Activated CD4-positive, alpha-beta T cell treated with anti-CD3 and anti-CD28 coated beads, Interleukin-2, amount 10 ng/mL, durations not matched to agents 7 days and 5 days (primary cell): ENCODE results near the gene ZBTB38. TPM values are rescaled to one million over a fixed set of nuclear protein-coding genes. Genes with fewer than 3 reads are reported as not detected.

Experiments
- CTCF ChIA-PET: fragments of 350-600 bp; sonication (Branson Sonifier 250); formaldehyde crosslinking; loops from one replicate; lab custom pipeline; 2021; ENCODE audit warnings: antibody characterized with exemption; lab: Charles Lee
- POLR2A ChIA-PET: fragments of 350-600 bp; sonication (Branson Sonifier 250); formaldehyde crosslinking; loops from one replicate; lab custom pipeline; 2021; ENCODE audit warnings: antibody characterized with exemption; lab: Charles Lee
- DNase-seq: peaks from one replicate; pipeline ENCODE4 v3.0.0-alpha.2; 2020
- H3K27ac Mint-ChIP-seq: one replicate; pipeline ENCODE4 v1.8.0; 2021; ENCODE audit warnings: mild to moderate bottlenecking, moderate library complexity, mixed read lengths
- H3K27me3 Mint-ChIP-seq: one replicate; pipeline ENCODE4 v1.8.0; 2021; ENCODE audit warnings: mixed read lengths
- H3K36me3 Mint-ChIP-seq: one replicate; pipeline ENCODE4 v1.8.0; 2021; ENCODE audit warnings: low read depth, mixed read lengths
- H3K4me1 Mint-ChIP-seq: one replicate; pipeline ENCODE4 v1.8.0; 2021; ENCODE audit warnings: mixed read lengths
- H3K4me3 Mint-ChIP-seq: one replicate; pipeline ENCODE4 v1.8.0; 2021; ENCODE audit warnings: mild to moderate bottlenecking, moderate library complexity, mixed read lengths
- H3K9me3 Mint-ChIP-seq: one replicate; pipeline ENCODE4 v1.8.0; 2021; ENCODE audit warnings: mixed read lengths
- total RNA-seq, 2 experiments: library from RNA; stranded (reverse); gene quantifications; one replicate each; pipeline ENCODE4 v1.2.3, GENCODE V29; 2021

Gene ZBTB38
- total RNA-seq, 2 experiments from 2014 or later = 20.0 to 26.1 TPM

DNA sequence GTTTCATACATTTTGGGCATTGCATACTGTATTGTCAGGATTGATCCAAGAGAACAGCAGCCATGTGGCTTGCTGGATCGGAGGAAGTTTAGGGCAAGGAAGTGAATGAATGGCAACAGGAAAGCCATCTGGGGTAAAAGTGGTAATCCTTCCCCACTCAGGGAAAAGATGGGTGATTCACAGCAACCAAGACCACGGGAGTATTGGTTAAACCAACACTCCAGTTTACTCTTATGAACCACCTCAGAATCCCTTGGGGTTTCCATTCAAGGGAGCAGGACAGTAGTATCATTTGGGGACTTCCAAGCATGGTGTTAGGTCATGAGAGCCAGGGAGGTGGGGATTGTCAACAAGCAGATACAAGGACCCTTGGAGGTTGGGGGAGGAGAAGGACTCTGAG is 25.2 kb upstream of the ZBTB38 start:
- Mint-ChIP-seq H3K4me1 (no peaks in the 10 kb centered on the region), H3K27ac (no peak overlapping the region), H3K36me3 (no peaks in the 10 kb centered on the region), H3K9me3 (no peaks in the 10 kb centered on the region), H3K27me3 (peaks cover 2% of the 10 kb centered on the region), H3K4me3 (no peak overlapping the region)
- ChIA-PET POLR2A (no interaction called here), CTCF (interaction anchor here (1.0 to 1.5 kb wide), 2 partner anchors 18 to 31 kb away, joined by 3 to 5 read pairs; no protein-coding TSS in a partner anchor)
- DNase-seq = no peak

DNA sequence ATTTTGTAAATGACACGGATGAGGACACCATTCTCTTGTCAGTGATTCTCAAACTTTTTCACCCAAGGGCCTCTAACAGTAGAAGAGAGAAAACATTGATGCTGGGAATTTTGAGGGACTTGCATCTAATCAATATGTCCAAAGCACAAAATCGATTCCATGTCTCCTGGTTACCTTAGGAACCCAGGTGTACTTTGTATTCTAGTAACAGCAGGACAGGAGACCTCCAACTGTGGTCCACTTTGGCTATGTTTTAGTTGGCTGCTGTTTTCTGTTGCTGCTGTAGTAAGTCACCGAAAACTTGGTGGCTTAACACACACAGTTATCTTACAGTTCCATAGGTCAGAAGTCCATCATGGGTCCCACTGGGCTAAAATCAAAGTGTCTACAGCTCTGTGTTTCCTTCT is 24.4 kb upstream of the ZBTB38 start:
- H3K4me3 Mint-ChIP-seq = no peak overlapping the region
- no peak overlapping the region for H3K27ac Mint-ChIP-seq
- no peaks in the 10 kb centered on the region for H3K9me3 Mint-ChIP-seq
- no peak for DNase-seq
- no peaks in the 10 kb centered on the region for H3K4me1 Mint-ChIP-seq
- H3K27me3 Mint-ChIP-seq = peaks cover 2% of the 10 kb centered on the region
- H3K36me3 Mint-ChIP-seq = no peaks in the 10 kb centered on the region
- ChIA-PET CTCF (interaction anchor here (1.5 kb wide), 1 partner anchor 17 kb away, joined by 5 read pairs; no protein-coding TSS in a partner anchor), POLR2A (no interaction called here)

DNA sequence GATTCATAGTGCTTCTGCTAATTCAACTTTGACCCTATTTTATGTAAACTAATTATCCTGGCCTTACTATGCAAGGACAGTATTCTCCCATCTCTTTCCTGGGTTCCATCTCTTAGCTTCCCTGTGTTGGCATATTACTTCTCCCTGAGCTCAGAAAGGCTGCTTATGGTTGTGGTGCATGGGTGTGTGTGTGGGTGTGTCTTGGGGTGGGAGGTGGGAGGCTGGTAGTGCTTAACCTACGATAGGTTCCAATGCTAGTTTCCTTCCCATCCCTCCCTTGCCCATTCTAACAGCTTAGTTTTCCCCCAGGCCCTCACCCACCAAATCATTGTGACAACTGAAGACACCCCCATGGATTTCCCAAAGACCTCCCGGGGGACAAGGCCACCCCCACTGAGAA is 22.8 kb upstream of the ZBTB38 start:
- POLR2A ChIA-PET = no interaction called here
- no peaks in the 10 kb centered on the region for H3K36me3 Mint-ChIP-seq
- H3K4me1 Mint-ChIP-seq = no peaks in the 10 kb centered on the region
- H3K9me3 Mint-ChIP-seq = no peaks in the 10 kb centered on the region
- no peak overlapping the region for H3K27ac Mint-ChIP-seq
- DNase-seq = no peak
- CTCF ChIA-PET = interaction anchor here (0.9 to 2.1 kb wide), 9 partner anchors 8 to 114 kb away, joined by 3 to 6 read pairs (median 4); no protein-coding TSS in a partner anchor
- H3K27me3 Mint-ChIP-seq = peaks cover 8% of the 10 kb centered on the region
- H3K4me3 Mint-ChIP-seq = no peak overlapping the region

DNA sequence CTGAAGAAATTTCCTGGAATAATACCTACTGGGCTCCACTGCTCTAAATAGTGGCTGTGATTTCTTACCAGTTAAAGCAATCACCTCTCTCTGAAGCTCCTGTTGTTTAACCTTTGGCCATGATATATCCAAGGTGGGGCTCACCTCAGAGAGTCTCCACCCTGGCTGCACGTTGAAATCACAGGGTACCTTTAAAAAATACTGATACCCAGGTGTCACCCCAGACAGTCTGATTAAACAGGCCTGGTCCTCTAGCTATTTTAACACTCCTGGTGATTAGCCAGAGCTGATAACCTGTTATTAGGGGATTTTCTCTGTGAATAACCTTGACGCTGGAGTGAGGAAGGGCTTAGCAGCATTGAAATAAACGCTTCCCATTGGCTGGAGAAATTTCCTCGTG is 22.3 kb upstream of the ZBTB38 start:
- no peak for DNase-seq
- H3K36me3 Mint-ChIP-seq = no peaks in the 10 kb centered on the region
- ChIA-PET CTCF (interaction anchor here (1.1 to 2.1 kb wide), 6 partner anchors 8 to 34 kb away, joined by 3 to 6 read pairs (median 6); no protein-coding TSS in a partner anchor), POLR2A (no interaction called here)
- no peaks in the 10 kb centered on the region for H3K9me3 Mint-ChIP-seq
- peaks cover 8% of the 10 kb centered on the region for H3K27me3 Mint-ChIP-seq
- no peak overlapping the region for H3K4me3 Mint-ChIP-seq
- no peaks in the 10 kb centered on the region for H3K4me1 Mint-ChIP-seq
- no peak overlapping the region for H3K27ac Mint-ChIP-seq

DNA sequence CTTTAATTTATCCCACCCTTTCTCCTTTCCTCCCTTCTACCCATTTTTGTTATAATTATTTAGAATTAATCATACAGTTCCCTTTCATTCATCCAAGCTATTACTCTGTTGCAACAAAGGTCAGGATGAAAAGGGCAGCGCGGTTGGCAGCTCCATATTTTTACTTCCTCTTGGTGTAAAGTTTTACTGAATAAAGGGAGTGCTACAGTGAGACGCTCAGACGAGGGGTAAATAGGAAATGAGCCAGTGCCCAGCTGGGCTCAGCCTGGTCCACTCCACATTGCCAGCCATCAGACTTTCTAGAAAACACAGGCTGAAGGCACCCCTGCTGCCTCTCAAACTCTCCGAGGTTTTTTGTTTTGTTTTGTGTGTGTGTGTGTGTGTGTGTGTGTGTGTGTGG is 21.9 kb upstream of the ZBTB38 start:
- H3K27ac Mint-ChIP-seq = no peak overlapping the region
- H3K4me1 Mint-ChIP-seq = no peaks in the 10 kb centered on the region
- ChIA-PET CTCF (interaction anchor here (1.0 to 2.1 kb wide), 5 partner anchors 8 to 35 kb away, joined by 3 to 6 read pairs (median 6); no protein-coding TSS in a partner anchor), POLR2A (no interaction called here)
- H3K27me3 Mint-ChIP-seq = peaks cover 8% of the 10 kb centered on the region
- no peaks in the 10 kb centered on the region for H3K36me3 Mint-ChIP-seq
- H3K4me3 Mint-ChIP-seq = no peak overlapping the region
- DNase-seq = no peak
- H3K9me3 Mint-ChIP-seq = no peaks in the 10 kb centered on the region

DNA sequence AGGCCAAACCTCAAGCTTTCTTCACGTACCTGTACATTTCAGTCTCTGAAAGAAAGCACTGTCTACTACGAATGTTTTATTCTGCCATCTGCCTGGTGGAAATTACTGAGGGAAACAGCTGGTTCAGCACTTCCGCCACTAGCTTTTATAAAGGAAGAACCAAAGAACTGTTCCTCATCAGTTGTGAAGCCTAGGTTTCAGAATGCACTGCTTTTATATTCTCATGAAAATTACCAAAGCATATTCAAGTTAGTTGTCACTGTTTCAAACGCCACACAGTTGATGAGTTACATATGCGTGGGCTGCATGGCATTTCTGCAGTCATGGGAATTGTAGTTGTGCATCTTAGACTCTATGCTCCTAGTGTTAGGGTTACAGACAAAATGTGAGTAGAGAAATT is 21.5 kb upstream of the ZBTB38 start:
- ChIA-PET CTCF (interaction anchor here (1.0 kb wide), 1 partner anchor 35 kb away, joined by 3 read pairs; no protein-coding TSS in a partner anchor), POLR2A (no interaction called here)
- H3K4me1 Mint-ChIP-seq = no peaks in the 10 kb centered on the region
- no peak overlapping the region for H3K4me3 Mint-ChIP-seq
- H3K9me3 Mint-ChIP-seq = no peaks in the 10 kb centered on the region
- no peak for DNase-seq
- no peaks in the 10 kb centered on the region for H3K36me3 Mint-ChIP-seq
- no peak overlapping the region for H3K27ac Mint-ChIP-seq
- H3K27me3 Mint-ChIP-seq = peaks cover 6% of the 10 kb centered on the region

DNA sequence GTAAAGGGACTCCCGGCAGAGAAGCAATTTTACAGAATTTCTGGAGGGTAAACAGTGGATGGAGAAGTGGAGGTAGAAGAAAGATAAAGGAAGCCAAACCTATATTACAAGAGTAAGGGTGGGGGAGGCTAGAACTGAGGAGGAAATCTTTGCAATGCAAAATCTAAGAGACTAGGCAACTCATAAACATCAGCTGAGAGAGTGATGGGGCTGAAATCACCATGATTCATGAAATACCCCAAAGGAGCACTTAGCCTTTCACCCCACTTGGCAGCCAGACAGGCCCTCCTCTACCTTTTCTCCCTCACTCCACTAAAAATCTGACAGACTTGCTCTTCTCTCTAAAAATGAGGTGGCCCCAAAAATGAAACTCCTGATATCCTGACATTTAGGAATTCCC is 19.5 kb upstream of the ZBTB38 start:
- H3K27ac Mint-ChIP-seq = no peak overlapping the region
- H3K4me3 Mint-ChIP-seq = no peak overlapping the region
- ChIA-PET CTCF (interaction anchor here (1.1 to 1.7 kb wide), 4 partner anchors 33 to 111 kb away, joined by 3 to 7 read pairs (median 4); no protein-coding TSS in a partner anchor), POLR2A (no interaction called here)
- DNase-seq = no peak
- H3K27me3 Mint-ChIP-seq = peaks cover 15% of the 10 kb centered on the region
- no peaks in the 10 kb centered on the region for H3K4me1 Mint-ChIP-seq
- H3K9me3 Mint-ChIP-seq = no peaks in the 10 kb centered on the region
- no peaks in the 10 kb centered on the region for H3K36me3 Mint-ChIP-seq

DNA sequence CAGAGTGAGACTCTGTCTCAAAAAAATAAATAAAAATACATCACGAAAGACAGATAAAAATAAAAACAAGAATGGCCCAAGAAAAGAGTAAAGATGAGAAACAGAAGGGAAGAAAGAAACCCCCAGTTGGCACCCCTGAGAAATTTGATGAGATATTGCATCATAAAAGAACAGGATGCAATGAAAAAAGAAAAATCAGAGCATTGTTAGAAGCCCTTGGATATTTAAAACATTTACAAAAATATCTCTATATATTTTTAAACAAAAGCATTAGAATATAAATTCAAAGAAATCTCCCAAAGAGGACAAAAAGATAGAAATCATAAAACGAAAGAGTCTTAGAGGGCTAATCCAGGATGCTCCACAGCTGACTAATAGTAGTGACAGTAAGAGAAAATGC is 18.6 kb upstream of the ZBTB38 start:
- ChIA-PET CTCF (no interaction called here), POLR2A (no interaction called here)
- no peak for DNase-seq
- no peaks in the 10 kb centered on the region for H3K9me3 Mint-ChIP-seq
- H3K27me3 Mint-ChIP-seq = peaks cover 15% of the 10 kb centered on the region
- H3K36me3 Mint-ChIP-seq = no peaks in the 10 kb centered on the region
- no peak overlapping the region for H3K27ac Mint-ChIP-seq
- H3K4me3 Mint-ChIP-seq = no peak overlapping the region
- H3K4me1 Mint-ChIP-seq = no peaks in the 10 kb centered on the region

DNA sequence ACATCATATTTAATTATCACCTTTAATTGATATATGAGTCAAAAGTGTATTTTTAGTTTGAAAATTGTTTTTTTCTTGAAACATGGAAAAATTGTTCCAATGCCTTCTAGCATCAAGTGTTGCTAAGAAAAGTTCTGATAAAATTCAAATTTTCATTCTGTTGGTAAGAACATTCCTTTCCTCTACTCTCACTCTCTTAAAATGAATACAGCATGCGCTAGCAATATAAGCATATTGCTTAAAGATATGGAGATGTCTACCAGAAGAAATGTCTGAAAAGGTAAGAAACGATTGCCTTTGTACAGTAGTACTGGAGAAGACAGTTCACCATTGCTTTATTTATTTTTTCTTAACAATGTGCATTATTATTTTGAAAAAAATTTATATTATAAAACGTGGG is 17.6 kb upstream of the ZBTB38 start:
- Mint-ChIP-seq H3K27me3 (peaks cover 15% of the 10 kb centered on the region), H3K4me1 (no peaks in the 10 kb centered on the region), H3K36me3 (no peaks in the 10 kb centered on the region), H3K27ac (no peak overlapping the region), H3K4me3 (no peak overlapping the region), H3K9me3 (no peaks in the 10 kb centered on the region)
- POLR2A ChIA-PET = no interaction called here
- DNase-seq = no peak
- CTCF ChIA-PET = interaction anchor here (2.4 kb wide), 1 partner anchor 11 kb away, joined by 12 read pairs; no protein-coding TSS in a partner anchor

DNA sequence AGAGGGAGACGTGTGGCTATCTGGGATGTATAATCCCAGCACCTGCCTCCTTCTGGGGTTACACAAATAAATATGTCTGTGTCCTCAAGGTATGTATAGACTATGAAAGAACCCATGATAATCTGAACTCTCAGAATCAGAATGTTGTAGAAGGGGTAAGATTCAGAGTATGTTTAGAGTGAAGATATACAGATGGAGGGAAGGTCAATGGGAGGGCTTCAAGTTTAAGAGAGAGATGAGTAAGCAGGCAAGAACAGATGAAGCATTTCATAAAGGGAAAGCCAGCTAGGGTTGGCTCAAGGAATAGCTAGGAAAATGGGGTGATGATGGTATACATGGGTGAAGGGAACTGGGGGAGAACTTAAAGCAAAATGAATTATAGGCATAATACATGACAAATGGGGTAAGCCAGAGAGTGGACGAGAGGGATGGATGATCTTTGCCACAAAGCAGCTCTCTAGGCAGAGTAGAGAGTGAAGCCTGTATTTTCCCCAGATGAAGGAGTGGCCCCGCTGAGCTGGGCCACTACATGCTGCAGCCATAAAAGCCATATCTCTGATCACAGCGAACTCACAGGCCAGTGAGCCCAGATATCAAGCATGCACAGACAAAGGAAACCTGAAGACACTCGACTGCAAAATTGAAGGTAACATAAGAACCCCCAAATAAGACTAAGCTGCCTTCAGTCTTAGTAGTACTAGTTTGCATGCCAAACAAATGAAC is 15.9 kb upstream of the ZBTB38 start:
- Mint-ChIP-seq H3K27me3 (peaks cover 15% of the 10 kb centered on the region), H3K27ac (no peak overlapping the region), H3K36me3 (no peaks in the 10 kb centered on the region), H3K4me3 (no peak overlapping the region), H3K9me3 (no peaks in the 10 kb centered on the region), H3K4me1 (no peaks in the 10 kb centered on the region)
- DNase-seq = no peak
- POLR2A ChIA-PET = no interaction called here
- CTCF ChIA-PET = interaction anchor here (1.2 to 2.4 kb wide), 3 partner anchors 9 to 89 kb away, joined by 3 to 12 read pairs (median 4); no protein-coding TSS in a partner anchor

DNA sequence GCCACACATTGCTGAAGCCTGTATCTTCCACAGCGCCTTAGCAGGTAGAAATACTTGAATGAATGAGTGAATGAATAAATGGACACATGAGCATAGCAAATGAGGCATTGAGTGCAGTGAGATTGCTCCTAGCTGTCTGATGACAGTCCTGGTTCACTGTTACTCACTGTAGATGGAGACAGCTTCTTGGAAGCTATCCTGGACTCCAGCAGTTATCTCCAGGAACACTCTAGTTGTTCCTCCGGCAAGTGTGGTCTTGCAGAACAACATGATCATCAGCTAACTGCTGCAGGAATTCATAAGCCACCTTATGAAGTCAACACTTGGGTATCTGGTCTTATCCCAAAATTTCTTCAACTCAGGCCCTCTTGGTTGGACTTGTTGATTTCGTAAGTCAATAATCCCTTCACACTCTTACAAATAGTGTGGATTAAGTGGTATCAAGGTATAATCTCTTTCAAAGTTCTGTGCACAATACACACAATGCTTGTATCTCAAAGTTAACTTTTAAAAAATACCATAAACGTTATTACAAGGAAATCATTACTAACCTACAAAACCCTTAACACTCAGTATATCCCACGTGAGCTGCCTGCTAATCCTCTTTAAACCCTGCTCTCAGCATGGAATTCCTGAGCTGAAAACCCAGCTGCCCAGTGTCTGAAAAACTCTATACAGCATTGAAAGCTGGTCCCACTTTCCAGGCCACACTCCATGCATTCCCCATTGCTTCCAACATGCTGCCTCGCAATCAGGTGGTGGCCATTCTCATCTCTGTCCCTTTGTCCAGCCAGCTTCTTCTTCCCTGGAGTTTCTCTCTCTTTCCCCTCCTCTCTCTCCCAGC is 14.4 kb upstream of the ZBTB38 start:
- ChIA-PET CTCF (interaction anchor here (0.5 to 1.9 kb wide), 7 partner anchors 8 to 735 kb away, joined by 3 to 6 read pairs (median 3); partner anchors contain the start of gene ZBTB38), POLR2A (no interaction called here)
- no peaks in the 10 kb centered on the region for H3K9me3 Mint-ChIP-seq
- no peak overlapping the region for H3K4me3 Mint-ChIP-seq
- H3K36me3 Mint-ChIP-seq = no peaks in the 10 kb centered on the region
- no peaks in the 10 kb centered on the region for H3K4me1 Mint-ChIP-seq
- DNase-seq = no peak
- peaks cover 15% of the 10 kb centered on the region for H3K27me3 Mint-ChIP-seq
- no peak overlapping the region for H3K27ac Mint-ChIP-seq

DNA sequence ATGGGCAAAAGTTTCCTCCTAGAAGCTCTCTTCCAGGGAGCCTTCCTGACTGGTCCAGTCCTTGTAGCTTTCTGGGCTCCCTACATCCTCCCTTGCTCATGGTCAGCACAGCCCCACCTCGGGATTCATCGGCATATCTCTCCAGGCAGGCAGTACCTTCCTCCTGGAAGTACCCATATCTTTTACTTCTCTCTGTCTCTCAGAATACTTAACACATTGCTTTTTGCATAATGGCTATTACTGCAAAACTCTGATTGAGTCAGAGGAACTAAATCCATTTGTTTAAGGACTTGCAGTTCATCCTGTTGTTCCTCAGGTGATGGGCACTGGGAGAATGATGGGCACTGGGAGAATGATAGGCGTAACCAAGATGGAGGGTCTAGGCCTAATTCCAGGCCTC is 13.8 kb upstream of the ZBTB38 start:
- no peak for DNase-seq
- Mint-ChIP-seq H3K4me1 (no peaks in the 10 kb centered on the region), H3K4me3 (no peak overlapping the region), H3K36me3 (no peaks in the 10 kb centered on the region), H3K27me3 (peaks cover 15% of the 10 kb centered on the region), H3K9me3 (no peaks in the 10 kb centered on the region), H3K27ac (no peak overlapping the region)
- CTCF ChIA-PET = interaction anchor here (0.6 to 1.9 kb wide), 5 partner anchors 9 to 734 kb away, joined by 3 to 6 read pairs (median 3); partner anchors contain the start of gene ZBTB38
- POLR2A ChIA-PET = no interaction called here
